Pulmonary artery endothelial cell (primary cell): ENCODE results near the gene TCF7L2. TPM values are rescaled to one million over a fixed set of nuclear protein-coding genes. Genes with fewer than 3 reads are reported as not detected.

Experiments used
- DNase-seq: peaks from one replicate; pipeline ENCODE4 v3.0.0-alpha.2; 2011; ENCODE audit warnings: low read depth, low spot score
- total RNA-seq: library from RNA; depleted of rRNA; stranded (reverse); fragments of >200 nt; gene quantifications from 2 replicates; pipeline ENCODE4 v1.2.3, GENCODE V29; 2014

TCF7L2 gene
- total RNA-seq, 1 donor from 2014 or later = 1.9 TPM

- DNase-seq = no peak
Measured at GRCh38 chr10:113175756-113176651, 226.0 kb downstream of the TCF7L2 start.

- DNase-seq = no peak
Measured at GRCh38 chr10:113176652-113177155, 226.7 kb downstream of the TCF7L2 start.

- no peak for DNase-seq
Measured at GRCh38 chr10:113177156-113177935, 227.3 kb downstream of the TCF7L2 start.

GRCh38 chr10:113177936-113178335, 227.9 kb downstream of the TCF7L2 start:
- no peak for DNase-seq

GRCh38 chr10:113178771-113179170, 228.7 kb downstream of the TCF7L2 start:
- DNase-seq = no peak

- DNase-seq = no peak
Measured at GRCh38 chr10:113179265-113179664, 229.2 kb downstream of the TCF7L2 start.

GRCh38 chr10:113179966-113180365, 229.9 kb downstream of the TCF7L2 start:
- no peak for DNase-seq

GRCh38 chr10:113180401-113181154, 230.5 kb downstream of the TCF7L2 start:
- no peak for DNase-seq

- no peak for DNase-seq
Measured at GRCh38 chr10:113182154-113182553, 232.1 kb downstream of the TCF7L2 start.

- no peak for DNase-seq
Measured at GRCh38 chr10:113183573-113183972, 233.5 kb downstream of the TCF7L2 start.

GRCh38 chr10:113187063-113187777, 237.2 kb downstream of the TCF7L2 start:
- no peak for DNase-seq

GRCh38 chr10:113199459-113199858, 249.4 kb downstream of the TCF7L2 start:
- no peak for DNase-seq

GRCh38 chr10:113202011-113202410, 252.0 kb downstream of the TCF7L2 start:
- no peak for DNase-seq

GRCh38 chr10:113207924-113208323, 257.9 kb downstream of the TCF7L2 start:
- DNase-seq = no peak

- DNase-seq = no peak
Measured at GRCh38 chr10:113213035-113213434, 263.0 kb downstream of the TCF7L2 start.

GRCh38 chr10:113214331-113214730, 264.3 kb downstream of the TCF7L2 start:
- no peak for DNase-seq

GRCh38 chr10:113216102-113216501, 266.1 kb downstream of the TCF7L2 start:
- DNase-seq = no peak
